GM18870 (cell line): ENCODE data around the gene CAMTA1.

ENCODE experiments used
- ATAC-seq: cut with Tn5 transposase; IDR thresholded peaks from one replicate; pipeline ENCODE4 v1.9.1; 2021; ENCODE audit warnings: moderate library complexity; ENCODE audit not compliant: unreplicated experiment

The CAMTA1 gene

DNA sequence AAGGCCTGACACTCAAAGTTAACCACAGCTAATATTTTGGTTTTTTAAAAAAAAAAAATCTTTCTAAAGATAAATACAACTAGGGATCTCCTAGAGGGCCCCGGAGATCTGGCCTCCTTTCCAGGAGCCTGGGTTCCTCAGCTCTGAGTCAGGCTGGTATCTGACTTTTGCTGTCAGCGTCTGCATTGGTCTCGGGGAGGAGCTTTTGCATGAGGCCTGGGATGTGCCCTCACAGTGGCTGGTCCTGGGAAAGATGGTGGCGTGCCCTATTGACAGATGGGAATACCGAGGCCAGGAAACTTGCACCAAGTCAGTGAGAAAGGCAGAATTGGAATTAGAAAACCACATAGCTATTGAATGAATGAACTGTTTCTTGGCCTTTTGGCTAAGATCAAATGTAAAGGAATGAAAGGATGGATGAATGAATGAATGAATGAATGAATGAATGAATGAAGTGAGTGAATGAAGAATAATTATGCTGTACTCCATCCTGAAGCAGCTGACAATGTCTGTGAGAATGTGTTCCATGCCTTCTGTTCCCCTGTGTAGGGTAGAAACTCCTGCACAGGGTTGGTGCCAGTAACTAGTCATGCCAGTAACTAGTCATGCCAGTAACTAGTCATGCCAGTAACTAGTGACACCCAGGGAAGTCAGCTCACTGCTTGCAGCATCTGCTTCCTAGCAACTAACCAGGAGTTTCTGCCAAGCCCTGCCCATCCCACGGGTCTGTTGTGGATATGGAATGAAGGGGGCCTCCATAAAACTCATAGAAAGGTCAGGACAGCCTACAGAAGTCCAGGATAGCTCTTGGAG is 743.3 kb downstream of the CAMTA1 start:
- no peak for ATAC-seq

DNA sequence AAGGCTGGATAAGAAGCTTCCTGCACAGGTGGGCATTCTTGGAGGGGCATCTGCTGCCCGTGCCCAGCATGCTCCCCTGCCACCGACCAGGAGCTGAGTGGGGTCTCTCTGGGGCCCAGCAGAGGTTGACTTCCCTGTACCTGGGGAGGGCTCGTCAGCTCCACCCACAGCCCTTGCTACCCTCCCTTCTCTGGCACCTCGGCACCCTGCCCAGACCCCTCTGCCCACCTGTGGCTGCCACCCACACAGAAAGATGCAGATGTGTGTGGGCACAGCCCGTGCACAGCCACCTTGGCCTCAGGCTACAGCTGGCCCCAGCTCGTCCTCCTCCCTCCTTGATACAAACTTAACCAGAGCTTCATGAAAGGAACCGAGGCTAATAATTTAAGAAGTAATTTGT is 744.7 kb downstream of the CAMTA1 start:
- no peak for ATAC-seq

DNA sequence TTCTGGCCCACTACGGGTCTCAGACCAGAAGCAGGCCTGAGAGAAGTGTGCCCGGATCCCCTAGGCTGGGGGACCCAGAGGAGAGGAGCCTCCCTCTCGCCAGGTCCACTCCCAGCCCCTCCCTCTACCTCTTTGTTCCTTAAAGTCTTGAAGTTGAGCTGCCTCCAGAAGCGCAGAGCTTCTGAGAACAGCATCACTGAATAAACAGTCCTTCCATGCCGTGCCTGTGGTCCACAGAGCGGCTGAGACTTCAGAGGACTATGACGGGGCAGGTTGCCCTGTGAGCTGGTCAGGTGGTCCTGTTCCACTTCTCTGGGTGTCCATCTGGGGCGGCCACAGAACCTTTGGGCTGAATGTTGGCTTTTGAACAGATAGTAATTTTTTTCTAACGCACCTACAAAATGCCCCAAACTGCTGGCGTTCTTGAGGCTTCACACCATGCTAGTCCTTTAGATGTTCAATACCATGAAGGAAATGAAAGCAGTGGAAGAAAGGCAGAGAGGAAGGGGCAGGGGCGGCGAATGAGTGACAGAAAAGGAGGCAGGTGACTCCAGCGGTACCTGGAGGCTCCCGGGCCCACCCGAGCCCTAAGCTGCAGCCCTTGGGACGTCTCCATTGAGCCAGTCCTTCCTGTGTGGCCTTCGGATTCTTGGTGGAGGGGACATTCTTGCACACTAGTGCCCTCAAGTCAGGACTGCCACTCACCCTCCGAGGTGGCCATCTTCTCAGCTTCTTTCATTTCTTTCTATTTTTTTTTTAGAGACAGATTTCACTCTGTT is 746.5 kb downstream of the CAMTA1 start:
- ATAC-seq = no peak

DNA sequence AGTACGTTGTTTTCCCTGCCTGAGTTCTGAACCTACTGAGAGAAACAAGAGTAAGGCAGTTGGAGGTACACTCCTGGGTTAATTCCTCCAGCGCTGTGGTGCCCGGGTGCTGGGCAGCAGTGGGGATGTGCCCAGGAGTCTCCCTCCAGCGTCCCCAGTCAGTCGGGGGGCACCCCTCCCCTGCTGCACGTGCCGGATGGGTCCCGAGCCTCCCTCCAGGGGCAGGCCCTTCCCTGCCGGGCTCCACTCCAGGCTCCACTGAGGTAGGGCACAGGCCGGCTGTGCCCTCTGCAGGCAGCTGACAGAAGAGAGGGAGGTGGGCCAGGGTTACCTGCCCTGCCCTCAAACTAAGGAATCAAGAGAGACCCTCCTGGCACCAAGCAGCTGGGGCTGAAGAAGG is 747.8 kb downstream of the CAMTA1 start:
- ATAC-seq = no peak

DNA sequence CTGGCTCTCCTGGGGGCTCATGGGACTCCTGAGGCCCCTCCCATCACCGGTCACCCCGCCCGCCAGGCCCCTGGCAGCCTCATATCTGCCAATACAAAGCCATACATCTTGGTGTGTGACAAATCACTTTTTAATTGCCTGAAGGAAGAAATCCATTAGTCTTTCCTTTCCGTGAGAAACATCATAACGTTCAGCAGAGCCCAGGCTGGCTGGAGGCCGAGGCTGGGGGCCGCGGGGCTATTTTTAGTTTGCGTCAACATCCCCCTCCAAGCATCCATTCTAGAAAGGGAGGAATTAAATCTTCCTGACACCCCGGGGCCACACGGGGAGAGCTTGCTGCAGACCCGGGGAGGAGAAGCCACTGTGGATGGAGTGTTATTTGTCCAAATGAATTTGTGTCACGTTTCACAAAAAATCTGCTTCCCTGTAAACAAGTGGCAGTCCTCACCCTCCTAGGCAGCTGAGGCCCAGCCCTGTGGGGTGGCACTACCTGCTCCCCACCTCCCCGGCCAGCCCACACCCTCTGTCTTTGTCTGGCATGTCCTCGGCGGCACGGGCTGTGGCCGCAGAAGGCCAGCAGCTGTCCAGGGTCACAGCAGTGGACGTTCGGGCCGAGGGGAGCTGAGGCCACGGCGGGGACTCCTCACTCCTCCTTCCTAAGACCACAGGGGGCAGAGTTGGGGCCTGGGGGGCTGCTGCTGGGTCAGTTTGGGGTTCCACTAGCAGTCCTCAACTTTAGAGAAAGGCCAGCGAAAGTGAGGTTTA is 749.0 kb downstream of the CAMTA1 start:
- ATAC-seq = no peak

- no peak for ATAC-seq
These were observed 749.8 kb downstream of the CAMTA1 start for GRCh38 chr1:7535016-7535415.

- no peak for ATAC-seq
These were observed 751.0 kb downstream of the CAMTA1 start for GRCh38 chr1:7535934-7536878.

GRCh38 chr1:7536891-7537591 is 751.8 kb downstream of the CAMTA1 start:
- ATAC-seq = no peak

DNA sequence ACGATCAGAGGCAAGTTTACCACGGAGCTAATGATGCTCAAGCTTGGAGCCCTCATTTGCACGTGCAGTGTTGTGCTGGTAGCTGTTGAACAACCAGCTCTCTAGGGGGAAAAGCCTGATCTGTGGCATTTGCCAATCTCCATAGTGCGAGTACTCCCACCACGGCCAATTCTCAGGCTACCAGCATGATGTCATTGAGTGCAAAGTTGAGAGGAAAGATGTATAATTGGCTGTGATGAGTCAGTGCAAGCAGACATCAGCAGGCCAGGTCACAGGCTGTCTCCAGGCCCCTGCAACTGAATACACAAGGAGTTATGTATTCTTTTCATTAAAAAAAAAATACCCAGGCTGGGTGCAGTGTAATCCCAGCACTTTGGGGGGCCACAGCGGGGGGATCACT is 752.8 kb downstream of the CAMTA1 start:
- ATAC-seq = no peak

DNA sequence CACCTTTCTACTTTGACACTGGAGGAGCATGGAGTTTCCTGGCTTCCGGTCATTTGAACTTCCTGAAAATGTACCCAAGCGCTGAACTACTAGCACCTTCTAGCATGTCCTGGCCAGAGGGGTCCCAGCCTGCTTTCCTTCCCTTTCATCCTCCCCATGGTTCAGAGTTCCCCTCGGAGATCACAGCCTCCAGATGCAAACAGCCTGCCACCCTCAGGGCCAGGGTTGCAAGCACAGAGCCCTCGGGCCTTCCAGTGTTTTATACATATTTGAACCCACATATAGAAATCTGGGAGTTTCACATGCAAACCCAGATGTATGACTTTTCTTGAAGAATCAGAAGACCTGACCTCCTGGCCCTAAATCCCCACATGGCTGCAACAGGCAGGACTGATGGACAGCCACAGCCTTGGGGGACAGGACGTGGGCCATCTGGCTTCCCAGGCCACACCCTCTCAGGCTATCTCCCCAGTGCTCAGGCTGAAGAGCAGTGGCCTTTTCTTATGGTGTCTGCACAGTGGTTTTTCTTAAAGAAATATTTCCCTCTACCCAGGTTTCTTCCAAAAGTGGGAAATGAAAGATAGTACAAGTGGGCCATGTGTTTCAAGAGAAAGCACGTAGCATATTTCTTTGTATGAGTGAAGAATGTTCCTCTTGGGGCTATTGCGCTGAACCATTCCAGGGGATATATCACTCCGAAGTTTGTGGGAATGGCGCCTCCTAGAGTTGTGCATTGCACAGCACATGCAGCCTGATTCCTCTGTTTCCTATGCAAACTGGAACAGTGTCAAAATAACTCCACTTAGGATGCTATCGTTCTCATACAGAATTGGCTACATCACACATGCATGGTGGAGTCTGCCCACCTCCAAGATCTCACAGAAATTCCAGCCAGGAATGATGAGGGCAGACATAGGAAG is 753.9 kb downstream of the CAMTA1 start:
- no peak for ATAC-seq

- no peak for ATAC-seq
These were observed 754.5 kb downstream of the CAMTA1 start for GRCh38 chr1:7539769-7540175.

- ATAC-seq = no peak
These were observed 755.6 kb downstream of the CAMTA1 start for GRCh38 chr1:7540816-7541215.

GRCh38 chr1:7541629-7542028 is 756.4 kb downstream of the CAMTA1 start:
- ATAC-seq = no peak

DNA sequence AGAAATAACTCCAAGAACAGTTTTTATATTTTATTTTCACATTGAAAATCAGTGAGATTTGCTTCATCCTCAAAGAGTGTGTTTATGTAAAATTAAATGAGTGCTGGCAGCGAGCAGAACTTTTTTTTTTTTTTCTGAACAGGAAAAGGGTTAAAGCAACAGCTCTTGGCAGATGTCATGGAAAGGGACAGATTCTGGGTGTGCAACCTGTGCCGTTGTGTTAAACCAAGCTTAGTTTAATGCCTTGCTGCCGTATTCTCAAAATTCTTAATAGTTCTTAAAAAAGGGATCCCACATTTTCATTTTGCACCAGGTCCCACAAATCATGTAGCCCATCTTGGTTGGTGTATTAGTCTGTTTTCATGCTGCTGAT is 758.5 kb downstream of the CAMTA1 start:
- no peak for ATAC-seq

DNA sequence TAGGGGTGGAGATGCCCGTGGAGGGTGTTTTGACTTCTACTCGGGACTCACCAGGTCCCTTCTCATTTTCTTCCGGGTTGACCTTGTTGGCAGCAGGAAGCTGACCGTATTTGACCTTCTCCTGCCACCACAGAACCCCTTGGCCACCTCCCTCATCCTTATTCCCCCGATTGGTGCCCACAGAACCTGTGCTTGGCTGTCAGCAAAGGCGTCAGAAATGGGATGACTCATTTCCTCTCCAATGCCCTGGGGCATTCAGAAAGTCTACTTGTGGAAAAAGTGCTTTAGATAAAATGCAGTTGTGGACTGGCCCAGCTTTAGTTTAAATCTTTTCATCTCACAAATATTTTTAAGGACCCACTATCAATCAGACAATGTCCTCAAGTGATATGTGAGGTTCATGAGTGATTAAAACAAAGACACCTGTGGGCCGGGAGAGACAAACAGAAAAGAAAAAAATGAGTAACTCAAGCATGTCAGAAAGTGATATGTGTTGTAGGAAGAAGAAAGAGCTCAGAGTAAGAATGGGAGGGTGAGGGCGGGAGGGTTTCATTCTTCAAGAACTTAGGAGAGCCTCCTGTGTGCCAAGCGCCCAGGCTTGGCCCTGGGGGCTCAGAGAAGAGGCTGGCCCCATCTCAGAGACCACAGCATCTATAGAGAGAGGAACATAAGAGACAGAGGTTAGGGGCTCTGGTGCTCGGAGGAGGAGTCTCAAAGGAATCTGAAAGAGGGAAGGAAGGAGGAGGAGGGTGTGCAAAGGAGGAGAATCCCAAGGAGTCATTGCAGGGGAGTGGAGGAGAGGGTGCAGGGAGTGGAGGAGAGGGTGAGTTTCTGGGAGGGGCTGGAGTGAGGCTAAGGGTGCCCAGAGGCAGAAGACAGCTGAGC is 764.3 kb downstream of the CAMTA1 start:
- no peak for ATAC-seq

- ATAC-seq = no peak
These were observed 765.1 kb downstream of the CAMTA1 start for GRCh38 chr1:7550261-7550865.

- no peak for ATAC-seq
These were observed 765.7 kb downstream of the CAMTA1 start for GRCh38 chr1:7550981-7551380.
